Measurements from ENCODE around the gene ENOX1.

DNA sequence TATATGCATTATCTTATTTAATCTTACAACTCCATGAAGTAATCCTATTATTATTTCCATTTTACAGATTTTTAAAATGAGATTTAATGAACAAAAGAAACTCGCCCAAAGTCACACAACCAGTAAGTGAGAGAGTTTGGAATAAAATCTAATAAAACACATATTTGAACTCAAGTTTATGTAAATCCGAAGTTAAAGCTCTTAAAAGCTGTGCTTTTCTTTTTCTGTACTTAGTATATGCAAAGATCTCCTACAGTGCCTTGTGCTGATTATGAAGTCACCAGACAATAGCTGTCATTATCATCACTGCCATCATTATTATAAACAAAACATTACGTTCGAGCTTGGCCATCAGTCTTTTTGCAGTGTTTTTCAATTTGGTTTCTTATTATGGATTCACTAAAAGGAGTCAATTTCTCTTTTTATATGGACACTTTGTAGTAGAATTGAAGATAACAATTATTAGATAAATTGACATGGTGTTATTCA lies 29.7 kb upstream of the ENOX1 start:
- no peak for TF ChIP-seq ZNF565 (CRISPR knock-in tag; conservative IDR thresholded peaks at IDR 0.05; ENCODE audit: low read depth)
- TF ChIP-seq, protein P1, sequence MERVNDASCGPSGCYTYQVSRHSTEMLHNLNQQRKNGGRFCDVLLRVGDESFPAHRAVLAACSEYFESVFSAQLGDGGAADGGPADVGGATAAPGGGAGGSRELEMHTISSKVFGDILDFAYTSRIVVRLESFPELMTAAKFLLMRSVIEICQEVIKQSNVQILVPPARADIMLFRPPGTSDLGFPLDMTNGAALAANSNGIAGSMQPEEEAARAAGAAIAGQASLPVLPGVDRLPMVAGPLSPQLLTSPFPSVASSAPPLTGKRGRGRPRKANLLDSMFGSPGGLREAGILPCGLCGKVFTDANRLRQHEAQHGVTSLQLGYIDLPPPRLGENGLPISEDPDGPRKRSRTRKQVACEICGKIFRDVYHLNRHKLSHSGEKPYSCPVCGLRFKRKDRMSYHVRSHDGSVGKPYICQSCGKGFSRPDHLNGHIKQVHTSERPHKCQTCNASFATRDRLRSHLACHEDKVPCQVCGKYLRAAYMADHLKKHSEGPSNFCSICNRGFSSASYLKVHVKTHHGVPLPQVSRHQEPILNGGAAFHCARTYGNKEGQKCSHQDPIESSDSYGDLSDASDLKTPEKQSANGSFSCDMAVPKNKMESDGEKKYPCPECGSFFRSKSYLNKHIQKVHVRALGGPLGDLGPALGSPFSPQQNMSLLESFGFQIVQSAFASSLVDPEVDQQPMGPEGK (CRISPR knock-in tag; IDR thresholded peaks at IDR 0.05; ENCODE audit: borderline replicate concordance), result no peak
